SK-N-SH (cell line): ENCODE data around the gene CD200R1. TPM values are rescaled to one million over a fixed set of nuclear protein-coding genes. Genes with fewer than 3 reads are reported as not detected.

Experiments
- CTCF ChIA-PET: fragments of 300-600, 350-600 bp; formaldehyde crosslinking; extraction: SDS; loops from one replicate; lab custom pipeline; 2021; lab: Yijun Ruan, JAX
- POLR2A ChIA-PET: fragments of 350-600 bp; sonication (Branson Sonifier 250); formaldehyde crosslinking; extraction: SDS; loops from one replicate; lab custom pipeline; 2020; ENCODE audit warnings: antibody characterized with exemption, inconsistent platforms; lab: Yijun Ruan, JAX
- DNase-seq: peaks from one replicate; pipeline ENCODE4 v3.0.0; 2012
- H2AFZ ChIP-seq: fragments of 200-600 bp; sonication (generic); 2 replicates; pipeline ENCODE4 v1.8.1; 2016; ENCODE audit warnings: antibody characterized with exemption, mild to moderate bottlenecking, low read depth
- H3F3A ChIP-seq: fragments of 200-600 bp; sonication (generic); replicated peaks from 2 replicates; pipeline ENCODE3; 2016; ENCODE audit warnings: antibody characterized with exemption, mild to moderate bottlenecking; ENCODE audit not compliant: insufficient read depth
- H3K27ac ChIP-seq, 2 experiments: fragments of 200-500 bp in 1 of 2; fragments of 200-600 bp in 1 of 2; sonication (Bioruptor generic) in 1 of 2; sonication (generic), shearing (Covaris generic) in 1 of 2; 2 replicates each; pipeline versions ENCODE4 v1.5.1 to v1.6.1; 2014 to 2016; ENCODE audit warnings: low read depth in 2 of 2, inconsistent platforms in 1 of 2, low read length in 1 of 2, mild to moderate bottlenecking in 1 of 2, mixed read lengths in 1 of 2
- H3K27me3 ChIP-seq: fragments of 200-600 bp; sonication (generic), shearing (Covaris generic); 2 replicates; pipeline ENCODE4 v1.6.1; 2016; ENCODE audit warnings: mixed run types; ENCODE audit not compliant: insufficient read depth
- H3K36me3 ChIP-seq, 2 experiments: fragments of 200-500 bp in 1 of 2; fragments of 200-600 bp in 1 of 2; sonication (Bioruptor generic) in 1 of 2; sonication (generic) in 1 of 2; replicated peaks in 1 of 2; 2 replicates each; pipeline versions ENCODE3 to v1.5.1; 2014 to 2016; ENCODE audit warnings: low read length in 1 of 2, mild to moderate bottlenecking in 1 of 2; ENCODE audit not compliant: insufficient read depth in 2 of 2, control insufficient read depth in 1 of 2
- H3K4me1 ChIP-seq, 2 experiments: fragments of 200-500 bp in 1 of 2; fragments of 200-600 bp in 1 of 2; sonication (Bioruptor generic) in 1 of 2; sonication (generic), shearing (Covaris generic) in 1 of 2; 2 replicates each; pipeline versions ENCODE4 v1.5.1 to v1.6.1; 2014 to 2016; ENCODE audit warnings: low read depth in 1 of 2, low read length in 1 of 2, mixed run types in 1 of 2; ENCODE audit not compliant: insufficient read depth in 2 of 2, control insufficient read depth in 1 of 2
- H3K4me2 ChIP-seq: fragments of 200-600 bp; sonication (generic), shearing (Covaris generic); 2 replicates; pipeline ENCODE4 v1.6.1; 2017; ENCODE audit warnings: mixed run types
- H3K4me3 ChIP-seq, 2 experiments: fragments of 200-500 bp in 1 of 2; fragments of 200-600 bp in 1 of 2; sonication (Bioruptor generic) in 1 of 2; sonication (generic), shearing (Covaris generic) in 1 of 2; 2 replicates each; pipeline versions ENCODE4 v1.5.1 to v1.8.1; 2014 to 2016; ENCODE audit warnings: low read depth in 2 of 2, inconsistent platforms in 1 of 2, low read length in 1 of 2, mild to moderate bottlenecking in 1 of 2, mixed read lengths in 1 of 2, moderate library complexity in 1 of 2
- H3K79me2 ChIP-seq: fragments of 200-600 bp; sonication (generic); 2 replicates; pipeline ENCODE4 v1.8.1; 2017; ENCODE audit warnings: mild to moderate bottlenecking; ENCODE audit not compliant: insufficient read depth
- H3K9ac ChIP-seq: fragments of 200-600 bp; sonication (generic); 2 replicates; pipeline ENCODE4 v1.6.1; 2017; ENCODE audit warnings: mixed run types
- H3K9me2 ChIP-seq: fragments of 200-600 bp; sonication (generic); 2 replicates; pipeline ENCODE4 v1.6.1; 2017; ENCODE audit warnings: mixed run types
- H3K9me3 ChIP-seq: fragments of 200-600 bp; sonication (generic); 2 replicates; pipeline ENCODE4 v1.6.1; 2017; ENCODE audit warnings: mixed run types, mild to moderate bottlenecking, moderate library complexity
- H4K20me1 ChIP-seq: fragments of 200-600 bp; sonication (generic); 2 replicates; pipeline ENCODE4 v1.6.1; 2017; ENCODE audit warnings: mild to moderate bottlenecking, mixed run types; ENCODE audit not compliant: insufficient read depth
- EP300 ChIP-seq, 2 experiments: IDR thresholded peaks; 2 replicates each; pipeline versions ENCODE4 v1.4.0 to v1.6.1; 2012; ENCODE audit warnings: borderline replicate concordance in 1 of 2, low read depth in 1 of 2, low read length in 1 of 2
- EZH2phosphoT487 ChIP-seq: fragments of 200-600 bp; sonication (generic); IDR thresholded peaks from 2 replicates; pipeline ENCODE4 v1.6.1; 2017; ENCODE audit warnings: low read depth, mixed run types, mild to moderate bottlenecking, antibody characterized with exemption, moderate library complexity, borderline replicate concordance
- FOSL2 ChIP-seq: IDR thresholded peaks from 2 replicates; pipeline ENCODE4 v1.4.0; 2012; ENCODE audit warnings: low read depth, mild to moderate bottlenecking, moderate library complexity, borderline replicate concordance
- GABPA ChIP-seq: IDR thresholded peaks from 2 replicates; pipeline ENCODE4 v1.4.0; 2012; ENCODE audit warnings: low read depth, mild to moderate bottlenecking
- MXI1 ChIP-seq: IDR thresholded peaks from 2 replicates; pipeline ENCODE4 v1.6.1; 2012; ENCODE audit warnings: mild to moderate bottlenecking, low read depth, low read length, improper control_type of control experiment
- NFIC ChIP-seq: IDR thresholded peaks from 2 replicates; pipeline ENCODE4 v1.4.0; 2012; ENCODE audit warnings: borderline replicate concordance
- POLR2AphosphoS5 ChIP-seq: IDR thresholded peaks from 2 replicates; pipeline ENCODE4 v1.6.1; 2012; ENCODE audit warnings: low read depth, low read length
- RAD21 ChIP-seq: IDR thresholded peaks from 2 replicates; pipeline ENCODE4 v1.6.1; 2012; ENCODE audit warnings: mild to moderate bottlenecking, low read length
- RXRA ChIP-seq: IDR thresholded peaks from 2 replicates; pipeline ENCODE4 v1.4.0; 2012; ENCODE audit warnings: low read depth, mild to moderate bottlenecking, borderline replicate concordance
- SIN3A ChIP-seq: IDR thresholded peaks from 2 replicates; pipeline ENCODE4 v1.6.1; 2012; ENCODE audit warnings: low read depth, mild to moderate bottlenecking, low read length, moderate library complexity, borderline replicate concordance
- SMC3 ChIP-seq: IDR thresholded peaks from 2 replicates; pipeline ENCODE4 v1.6.1; 2012; ENCODE audit warnings: low read depth, low read length, improper control_type of control experiment
- TCF12 ChIP-seq: IDR thresholded peaks from 2 replicates; pipeline ENCODE4 v1.4.0; 2012
- TEAD4 ChIP-seq: IDR thresholded peaks from 2 replicates; pipeline ENCODE4 v1.4.0; 2012; ENCODE audit warnings: mild to moderate bottlenecking, borderline replicate concordance; ENCODE audit not compliant: insufficient read depth
- whole genome bisulfite sequencing: methylation state at CpG from one replicate; pipeline ENCODE4 v1.1.6; 2017; ENCODE audit warnings: low lambda C conversion rate; 5-methylcytosine and 5-hydroxymethylcytosine counted together
- polyA plus RNA-seq, 3 experiments: library from polyadenylated mRNA; depleted of rRNA; stranded (reverse); fragments of >200 nt; gene quantifications; 2 replicates each; pipeline ENCODE4 v1.2.3, GENCODE V29; 2012
- TF ChIP-seq, protein P1 (sequence below): IDR thresholded peaks from 2 replicates; pipeline ENCODE4; 2012
- TF ChIP-seq, protein P2 (sequence below): IDR thresholded peaks from 2 replicates; pipeline ENCODE4 v1.6.1; 2012; ENCODE audit warnings: mild to moderate bottlenecking, low read depth, low read length, moderate library complexity
- TF ChIP-seq, protein P3 (sequence below): IDR thresholded peaks from 2 replicates; pipeline ENCODE4 v1.4.0; 2012; ENCODE audit warnings: low read depth, borderline replicate concordance
- TF ChIP-seq, protein P4 (sequence below): fragments of 150-350 bp; IDR thresholded peaks from 2 replicates; pipeline ENCODE4 v1.6.1; 2016; ENCODE audit warnings: mild to moderate bottlenecking, low read depth, low read length
- TF ChIP-seq, protein P5 (sequence below): IDR thresholded peaks from 2 replicates; pipeline ENCODE4 v1.4.0; 2012; ENCODE audit warnings: low read depth, borderline replicate concordance

Gene CD200R1
- polyA plus RNA-seq, 1 of the 3 experiments (the other 2 are of a cell fraction) = 0.02 TPM

DNA sequence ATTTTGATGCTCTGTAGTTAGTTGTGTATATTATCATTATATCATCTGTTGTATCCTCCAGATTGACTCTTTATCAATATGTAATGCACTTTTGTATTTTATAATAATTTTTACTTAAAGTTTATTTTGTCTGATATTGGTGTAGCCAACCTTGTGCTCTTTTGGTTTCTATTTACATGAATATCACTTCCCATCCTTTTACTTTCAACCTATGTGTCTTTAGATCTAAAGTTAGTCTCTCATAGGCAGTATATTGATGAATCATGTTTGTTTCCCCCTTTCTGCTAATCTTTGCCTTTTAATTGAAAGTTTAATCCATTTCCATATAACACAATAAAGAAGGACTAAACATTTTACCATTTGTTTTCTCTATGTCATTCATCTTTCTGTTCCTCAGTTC is 100.2 kb downstream of the CD200R1 start:
- CTCF ChIA-PET = no interaction called here
- Histone ChIP-seq H3K4me3 (no peak overlapping the region), H3K9me3 (no peaks in the 10 kb centered on the region), H3K9ac (no peak overlapping the region), H3K27me3 (no peaks in the 10 kb centered on the region), H3K9me2 (no peaks in the 10 kb centered on the region), H3F3A (no peaks in the 10 kb centered on the region), H3K27ac (no peak overlapping the region), H3K4me2 (no peak overlapping the region), H3K36me3 (no peaks in the 10 kb centered on the region), H4K20me1 (no peaks in the 10 kb centered on the region), H3K79me2 (no peaks in the 10 kb centered on the region), H3K4me1 (no peaks in the 10 kb centered on the region), H2AFZ (no peak overlapping the region)
- POLR2A ChIA-PET = no interaction called here
- no peak for TF ChIP-seq MXI1
- TF ChIP-seq, protein P1, sequence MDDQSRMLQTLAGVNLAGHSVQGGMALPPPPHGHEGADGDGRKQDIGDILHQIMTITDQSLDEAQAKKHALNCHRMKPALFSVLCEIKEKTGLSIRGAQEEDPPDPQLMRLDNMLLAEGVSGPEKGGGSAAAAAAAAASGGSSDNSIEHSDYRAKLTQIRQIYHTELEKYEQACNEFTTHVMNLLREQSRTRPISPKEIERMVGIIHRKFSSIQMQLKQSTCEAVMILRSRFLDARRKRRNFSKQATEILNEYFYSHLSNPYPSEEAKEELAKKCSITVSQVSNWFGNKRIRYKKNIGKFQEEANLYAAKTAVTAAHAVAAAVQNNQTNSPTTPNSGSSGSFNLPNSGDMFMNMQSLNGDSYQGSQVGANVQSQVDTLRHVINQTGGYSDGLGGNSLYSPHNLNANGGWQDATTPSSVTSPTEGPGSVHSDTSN = no peak
- no peak for TF ChIP-seq FOSL2
- no peak for TF ChIP-seq SIN3A
- TF ChIP-seq POLR2AphosphoS5 = no peak
- TF ChIP-seq, protein P2, sequence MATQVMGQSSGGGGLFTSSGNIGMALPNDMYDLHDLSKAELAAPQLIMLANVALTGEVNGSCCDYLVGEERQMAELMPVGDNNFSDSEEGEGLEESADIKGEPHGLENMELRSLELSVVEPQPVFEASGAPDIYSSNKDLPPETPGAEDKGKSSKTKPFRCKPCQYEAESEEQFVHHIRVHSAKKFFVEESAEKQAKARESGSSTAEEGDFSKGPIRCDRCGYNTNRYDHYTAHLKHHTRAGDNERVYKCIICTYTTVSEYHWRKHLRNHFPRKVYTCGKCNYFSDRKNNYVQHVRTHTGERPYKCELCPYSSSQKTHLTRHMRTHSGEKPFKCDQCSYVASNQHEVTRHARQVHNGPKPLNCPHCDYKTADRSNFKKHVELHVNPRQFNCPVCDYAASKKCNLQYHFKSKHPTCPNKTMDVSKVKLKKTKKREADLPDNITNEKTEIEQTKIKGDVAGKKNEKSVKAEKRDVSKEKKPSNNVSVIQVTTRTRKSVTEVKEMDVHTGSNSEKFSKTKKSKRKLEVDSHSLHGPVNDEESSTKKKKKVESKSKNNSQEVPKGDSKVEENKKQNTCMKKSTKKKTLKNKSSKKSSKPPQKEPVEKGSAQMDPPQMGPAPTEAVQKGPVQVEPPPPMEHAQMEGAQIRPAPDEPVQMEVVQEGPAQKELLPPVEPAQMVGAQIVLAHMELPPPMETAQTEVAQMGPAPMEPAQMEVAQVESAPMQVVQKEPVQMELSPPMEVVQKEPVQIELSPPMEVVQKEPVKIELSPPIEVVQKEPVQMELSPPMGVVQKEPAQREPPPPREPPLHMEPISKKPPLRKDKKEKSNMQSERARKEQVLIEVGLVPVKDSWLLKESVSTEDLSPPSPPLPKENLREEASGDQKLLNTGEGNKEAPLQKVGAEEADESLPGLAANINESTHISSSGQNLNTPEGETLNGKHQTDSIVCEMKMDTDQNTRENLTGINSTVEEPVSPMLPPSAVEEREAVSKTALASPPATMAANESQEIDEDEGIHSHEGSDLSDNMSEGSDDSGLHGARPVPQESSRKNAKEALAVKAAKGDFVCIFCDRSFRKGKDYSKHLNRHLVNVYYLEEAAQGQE = no peak
- no peak for TF ChIP-seq RAD21
- no peak for TF ChIP-seq NFIC
- TF ChIP-seq, protein P3, sequence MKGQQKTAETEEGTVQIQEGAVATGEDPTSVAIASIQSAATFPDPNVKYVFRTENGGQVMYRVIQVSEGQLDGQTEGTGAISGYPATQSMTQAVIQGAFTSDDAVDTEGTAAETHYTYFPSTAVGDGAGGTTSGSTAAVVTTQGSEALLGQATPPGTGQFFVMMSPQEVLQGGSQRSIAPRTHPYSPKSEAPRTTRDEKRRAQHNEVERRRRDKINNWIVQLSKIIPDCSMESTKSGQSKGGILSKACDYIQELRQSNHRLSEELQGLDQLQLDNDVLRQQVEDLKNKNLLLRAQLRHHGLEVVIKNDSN = no peak
- TF ChIP-seq TEAD4 = no peak
- TF ChIP-seq EP300 (IDR thresholded peaks at IDR 0.05; ENCODE audit: borderline replicate concordance in 1 of 2, low read depth in 1 of 2, low read length in 1 of 2) = no peak
- TF ChIP-seq EZH2phosphoT487 = no peak
- no peak for DNase-seq

DNA sequence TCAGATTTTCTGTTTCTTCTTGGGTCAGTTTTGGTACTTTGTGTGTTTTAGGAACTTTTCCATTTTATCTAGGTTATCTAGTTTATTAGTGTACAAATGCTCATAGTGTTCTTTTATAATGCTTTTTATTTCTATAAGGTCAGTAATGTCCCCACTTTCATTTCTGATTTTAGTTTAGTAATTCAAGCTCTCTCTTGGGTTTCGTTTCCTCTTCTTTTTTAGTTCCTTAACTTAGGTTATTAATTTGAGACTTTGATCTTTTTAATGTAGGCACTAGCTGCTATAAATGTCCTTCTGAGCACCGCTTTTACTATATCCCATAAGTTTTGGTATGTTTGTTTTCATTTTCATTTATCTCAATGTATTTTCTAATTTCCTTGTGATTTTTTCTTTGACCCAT is 101.3 kb downstream of the CD200R1 start:
- Histone ChIP-seq H4K20me1 (no peaks in the 10 kb centered on the region), H3K79me2 (no peaks in the 10 kb centered on the region), H3K9ac (no peak overlapping the region), H3K4me1 (no peaks in the 10 kb centered on the region), H3K27me3 (no peaks in the 10 kb centered on the region), H3K4me2 (no peak overlapping the region), H3K9me3 (no peaks in the 10 kb centered on the region), H3K4me3 (no peak overlapping the region), H2AFZ (no peak overlapping the region), H3K36me3 (no peaks in the 10 kb centered on the region), H3K9me2 (no peaks in the 10 kb centered on the region), H3K27ac (no peak overlapping the region), H3F3A (no peaks in the 10 kb centered on the region)
- 41% methylated on average over 2 of the region's 2 CpGs for WGBS
- TF ChIP-seq NFIC (no peak), SMC3 (no peak), TCF12 (no peak), GABPA (no peak), MXI1 (no peak), RXRA (no peak)
- TF ChIP-seq, protein P4, sequence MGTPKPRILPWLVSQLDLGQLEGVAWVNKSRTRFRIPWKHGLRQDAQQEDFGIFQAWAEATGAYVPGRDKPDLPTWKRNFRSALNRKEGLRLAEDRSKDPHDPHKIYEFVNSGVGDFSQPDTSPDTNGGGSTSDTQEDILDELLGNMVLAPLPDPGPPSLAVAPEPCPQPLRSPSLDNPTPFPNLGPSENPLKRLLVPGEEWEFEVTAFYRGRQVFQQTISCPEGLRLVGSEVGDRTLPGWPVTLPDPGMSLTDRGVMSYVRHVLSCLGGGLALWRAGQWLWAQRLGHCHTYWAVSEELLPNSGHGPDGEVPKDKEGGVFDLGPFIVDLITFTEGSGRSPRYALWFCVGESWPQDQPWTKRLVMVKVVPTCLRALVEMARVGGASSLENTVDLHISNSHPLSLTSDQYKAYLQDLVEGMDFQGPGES = no peak
- TF ChIP-seq, protein P5, sequence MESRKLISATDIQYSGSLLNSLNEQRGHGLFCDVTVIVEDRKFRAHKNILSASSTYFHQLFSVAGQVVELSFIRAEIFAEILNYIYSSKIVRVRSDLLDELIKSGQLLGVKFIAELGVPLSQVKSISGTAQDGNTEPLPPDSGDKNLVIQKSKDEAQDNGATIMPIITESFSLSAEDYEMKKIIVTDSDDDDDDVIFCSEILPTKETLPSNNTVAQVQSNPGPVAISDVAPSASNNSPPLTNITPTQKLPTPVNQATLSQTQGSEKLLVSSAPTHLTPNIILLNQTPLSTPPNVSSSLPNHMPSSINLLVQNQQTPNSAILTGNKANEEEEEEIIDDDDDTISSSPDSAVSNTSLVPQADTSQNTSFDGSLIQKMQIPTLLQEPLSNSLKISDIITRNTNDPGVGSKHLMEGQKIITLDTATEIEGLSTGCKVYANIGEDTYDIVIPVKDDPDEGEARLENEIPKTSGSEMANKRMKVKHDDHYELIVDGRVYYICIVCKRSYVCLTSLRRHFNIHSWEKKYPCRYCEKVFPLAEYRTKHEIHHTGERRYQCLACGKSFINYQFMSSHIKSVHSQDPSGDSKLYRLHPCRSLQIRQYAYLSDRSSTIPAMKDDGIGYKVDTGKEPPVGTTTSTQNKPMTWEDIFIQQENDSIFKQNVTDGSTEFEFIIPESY = no peak
- DNase-seq = no peak
- CTCF ChIA-PET = no interaction called here
- POLR2A ChIA-PET = no interaction called here
